Measurements from ENCODE around the gene SLC3A2. TPM values are rescaled to one million over a fixed set of nuclear protein-coding genes. Genes with fewer than 3 reads are reported as not detected.
A peak's percentile ranks its signal among the peaks of the same experiment; 100 is the strongest.

SLC3A2 gene
- total and polyA plus RNA-seq, 2 donors: 69.1 to 96.6 TPM

- Histone ChIP-seq H3K27ac (ENCODE audit: low read depth in 1 of 2, low read length in 1 of 2) (peak overlapping the region; percentile 14 to 62), H3K4me3 (ENCODE audit: low read length in 2 of 2) (no peak overlapping the region), H3K36me3 (ENCODE audit: control insufficient read depth in 2 of 2, insufficient read depth in 2 of 2, low read length in 1 of 2) (peaks cover 27 to 40% of the 10 kb centered on the region in 2 donors), H3K9me3 (ENCODE audit: control insufficient read depth in 2 of 2, insufficient read depth in 1 of 2, low read length in 1 of 2) (no peaks in the 10 kb centered on the region), H3K27me3 (ENCODE audit: control insufficient read depth in 2 of 2, insufficient read depth in 1 of 2, low read length in 1 of 2) (no peaks in the 10 kb centered on the region), H3K4me1 (ENCODE audit: control insufficient read depth in 2 of 2, insufficient read depth in 2 of 2, low read length in 2 of 2) (peaks cover 11 to 13% of the 10 kb centered on the region in 2 donors)
- no peak for DNase-seq (ENCODE audit: low read depth in 6 of 9, low spot score in 9 of 9)
- WGBS: 87% methylated on average over 15 of the region's 15 CpGs
Measured at GRCh38 chr11:62850911-62851806, 29.5 kb upstream of the SLC3A2 start.

DNA sequence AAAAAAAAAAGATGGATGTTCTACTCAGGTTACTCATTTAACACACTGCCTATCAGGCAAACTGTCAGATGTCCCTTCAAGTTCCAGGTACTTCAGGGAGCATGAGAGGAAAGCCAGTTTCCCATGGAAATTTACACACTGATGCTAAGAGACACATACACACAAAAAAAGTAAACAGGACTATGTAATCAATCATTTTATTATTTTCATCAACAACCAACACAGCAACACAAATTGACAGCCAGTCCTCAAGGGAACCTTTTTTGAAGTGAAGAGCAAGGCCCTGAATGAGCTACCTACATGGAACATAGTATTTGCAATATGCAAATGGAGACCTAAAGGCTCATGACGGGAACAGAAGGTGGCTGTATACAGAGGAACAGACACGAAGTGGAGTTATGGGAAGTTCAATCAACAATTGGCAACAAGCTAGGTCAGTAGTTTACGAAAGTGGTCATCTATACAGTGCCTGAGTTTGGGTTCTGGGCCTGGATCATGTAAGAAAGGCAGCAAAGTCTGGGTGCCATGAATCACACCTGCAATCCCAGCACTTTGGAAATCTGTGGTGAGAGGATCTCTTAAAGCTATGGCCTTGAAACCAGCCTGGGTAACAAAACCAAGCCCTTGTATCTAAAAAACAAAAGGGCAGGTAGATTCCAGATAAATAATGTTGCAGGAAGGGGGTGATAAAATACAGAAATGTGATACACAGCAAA lies 28.7 kb upstream of the SLC3A2 start:
- no peak overlapping the region for H3K27ac ChIP-seq (ENCODE audit: low read depth in 1 of 2, low read length in 1 of 2)

DNA sequence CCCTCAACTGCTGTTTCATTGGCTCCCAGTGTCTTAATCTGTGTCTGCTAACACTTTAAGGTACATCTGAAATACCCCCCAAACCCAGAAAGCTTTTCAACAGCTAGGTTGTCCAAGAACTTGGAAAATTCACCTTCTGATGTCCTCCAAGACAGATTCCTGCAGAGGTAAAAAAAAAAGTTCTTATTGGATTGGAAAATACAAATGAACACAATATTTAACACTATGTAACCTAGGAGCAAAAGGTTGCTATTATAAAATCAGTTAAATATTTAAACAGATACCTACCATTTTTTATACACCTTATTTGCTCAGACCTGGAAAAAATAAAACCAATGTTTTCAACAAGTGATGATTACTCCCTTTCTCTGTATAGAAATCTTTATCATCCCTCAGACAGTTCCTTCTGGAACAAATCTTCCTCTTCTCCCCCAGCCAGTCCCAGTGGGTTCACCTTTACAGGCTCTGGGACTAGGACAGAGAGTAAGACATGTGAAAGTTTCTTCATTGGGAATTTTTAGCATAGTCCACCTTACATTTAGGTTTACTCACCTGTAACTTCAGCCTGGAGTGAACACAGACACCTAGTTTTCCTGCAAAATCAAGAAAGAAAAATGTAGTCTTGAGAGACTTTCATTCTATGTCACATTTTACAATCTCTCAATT lies 28.0 kb upstream of the SLC3A2 start:
- H3K9me3 ChIP-seq (ENCODE audit: control insufficient read depth in 2 of 2, insufficient read depth in 1 of 2, low read length in 1 of 2): no peaks in the 10 kb centered on the region
- H3K27ac ChIP-seq (ENCODE audit: low read depth in 1 of 2, low read length in 1 of 2): peak overlapping the region in 1 of 2 donors; percentile 41
- H3K36me3 ChIP-seq (ENCODE audit: control insufficient read depth in 2 of 2, insufficient read depth in 2 of 2, low read length in 1 of 2): peaks cover 27 to 40% of the 10 kb centered on the region in 2 donors
- peak overlapping the region in 1 of 2 donors; percentile 55 for H3K4me3 ChIP-seq (ENCODE audit: low read length in 2 of 2)
- no peaks in the 10 kb centered on the region for H3K27me3 ChIP-seq (ENCODE audit: control insufficient read depth in 2 of 2, insufficient read depth in 1 of 2, low read length in 1 of 2)
- no peak for DNase-seq (ENCODE audit: low read depth in 6 of 9, low spot score in 9 of 9)
- peaks cover 16 to 27% of the 10 kb centered on the region in 2 donors for H3K4me1 ChIP-seq (ENCODE audit: control insufficient read depth in 2 of 2, insufficient read depth in 2 of 2, low read length in 2 of 2)

More for the DNA sequence above, 28.7 kb upstream of the SLC3A2 start:
- DNase-seq (ENCODE audit: low read depth in 6 of 9, low spot score in 9 of 9): no peak
- H3K4me3 ChIP-seq (ENCODE audit: low read length in 2 of 2): no peak overlapping the region
- H3K9me3 ChIP-seq (ENCODE audit: control insufficient read depth in 2 of 2, insufficient read depth in 1 of 2, low read length in 1 of 2): no peaks in the 10 kb centered on the region
- 86% methylated on average over 3 of the region's 3 CpGs for WGBS
- H3K4me1 ChIP-seq (ENCODE audit: control insufficient read depth in 2 of 2, insufficient read depth in 2 of 2, low read length in 2 of 2): peaks cover 14 to 20% of the 10 kb centered on the region in 2 donors
- peaks cover 27 to 40% of the 10 kb centered on the region in 2 donors for H3K36me3 ChIP-seq (ENCODE audit: control insufficient read depth in 2 of 2, insufficient read depth in 2 of 2, low read length in 1 of 2)
- no peaks in the 10 kb centered on the region for H3K27me3 ChIP-seq (ENCODE audit: control insufficient read depth in 2 of 2, insufficient read depth in 1 of 2, low read length in 1 of 2)

DNA sequence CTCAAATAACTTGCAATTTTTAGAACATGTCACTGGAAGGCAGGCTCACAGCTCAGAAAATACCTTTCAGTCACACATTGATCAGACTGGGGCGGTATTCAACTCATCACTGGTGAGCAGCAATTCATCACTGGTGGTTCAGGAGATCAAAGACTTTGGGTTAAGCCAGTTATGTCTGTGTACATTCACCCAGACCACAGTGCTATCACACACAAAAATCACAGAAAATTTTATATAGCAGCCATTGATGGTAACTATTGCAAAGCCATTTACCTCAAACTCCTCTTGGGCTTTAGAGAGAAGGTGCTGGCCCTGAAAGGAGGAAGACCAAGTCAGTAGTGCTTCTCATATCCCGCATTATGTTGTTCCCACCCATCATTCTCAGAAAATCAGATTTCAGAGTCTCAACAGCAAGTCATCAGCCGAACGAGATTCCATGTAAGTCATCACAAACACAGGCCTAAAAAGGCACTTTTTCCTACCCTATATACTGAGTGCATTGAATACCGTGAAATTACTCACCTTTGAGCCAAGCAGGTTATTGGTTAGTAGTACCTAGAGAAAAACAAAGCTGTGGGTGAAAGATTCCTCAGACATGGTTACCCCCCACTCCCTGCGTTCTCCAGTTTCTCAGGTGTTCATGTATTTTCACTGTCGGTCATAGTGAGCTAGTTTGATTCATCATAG lies 27.3 kb upstream of the SLC3A2 start:
- Histone ChIP-seq H3K27ac (ENCODE audit: low read depth in 1 of 2, low read length in 1 of 2) (peak overlapping the region in 1 of 2 donors; percentile 84), H3K4me1 (ENCODE audit: control insufficient read depth in 2 of 2, insufficient read depth in 2 of 2, low read length in 2 of 2) (peaks cover 17 to 30% of the 10 kb centered on the region in 2 donors), H3K36me3 (ENCODE audit: control insufficient read depth in 2 of 2, insufficient read depth in 2 of 2, low read length in 1 of 2) (peaks cover 27 to 40% of the 10 kb centered on the region in 2 donors), H3K4me3 (ENCODE audit: low read length in 2 of 2) (peak overlapping the region; percentile 55 to 91), H3K27me3 (ENCODE audit: control insufficient read depth in 2 of 2, insufficient read depth in 1 of 2, low read length in 1 of 2) (no peaks in the 10 kb centered on the region), H3K9me3 (ENCODE audit: control insufficient read depth in 2 of 2, insufficient read depth in 1 of 2, low read length in 1 of 2) (no peaks in the 10 kb centered on the region)
- no peak for DNase-seq (ENCODE audit: low read depth in 6 of 9, low spot score in 9 of 9)
- 65% methylated on average over 7 of the region's 7 CpGs for WGBS

GRCh38 chr11:62854013-62854824 lies 26.5 kb upstream of the SLC3A2 start:
- Histone ChIP-seq H3K36me3 (ENCODE audit: control insufficient read depth in 2 of 2, insufficient read depth in 2 of 2, low read length in 1 of 2) (peaks cover 27 to 40% of the 10 kb centered on the region in 2 donors), H3K4me3 (ENCODE audit: low read length in 2 of 2) (peak overlapping the region; percentile 55 to 91), H3K27me3 (ENCODE audit: control insufficient read depth in 2 of 2, insufficient read depth in 1 of 2, low read length in 1 of 2) (no peaks in the 10 kb centered on the region), H3K27ac (ENCODE audit: low read depth in 1 of 2, low read length in 1 of 2) (peak overlapping the region in 1 of 2 donors; percentile 84), H3K9me3 (ENCODE audit: control insufficient read depth in 2 of 2, insufficient read depth in 1 of 2, low read length in 1 of 2) (no peaks in the 10 kb centered on the region), H3K4me1 (ENCODE audit: control insufficient read depth in 2 of 2, insufficient read depth in 2 of 2, low read length in 2 of 2) (peaks cover 17 to 30% of the 10 kb centered on the region in 2 donors)
- no peak for DNase-seq (ENCODE audit: low read depth in 6 of 9, low spot score in 9 of 9)
- 11% methylated on average over 8 of the region's 8 CpGs for WGBS

DNA sequence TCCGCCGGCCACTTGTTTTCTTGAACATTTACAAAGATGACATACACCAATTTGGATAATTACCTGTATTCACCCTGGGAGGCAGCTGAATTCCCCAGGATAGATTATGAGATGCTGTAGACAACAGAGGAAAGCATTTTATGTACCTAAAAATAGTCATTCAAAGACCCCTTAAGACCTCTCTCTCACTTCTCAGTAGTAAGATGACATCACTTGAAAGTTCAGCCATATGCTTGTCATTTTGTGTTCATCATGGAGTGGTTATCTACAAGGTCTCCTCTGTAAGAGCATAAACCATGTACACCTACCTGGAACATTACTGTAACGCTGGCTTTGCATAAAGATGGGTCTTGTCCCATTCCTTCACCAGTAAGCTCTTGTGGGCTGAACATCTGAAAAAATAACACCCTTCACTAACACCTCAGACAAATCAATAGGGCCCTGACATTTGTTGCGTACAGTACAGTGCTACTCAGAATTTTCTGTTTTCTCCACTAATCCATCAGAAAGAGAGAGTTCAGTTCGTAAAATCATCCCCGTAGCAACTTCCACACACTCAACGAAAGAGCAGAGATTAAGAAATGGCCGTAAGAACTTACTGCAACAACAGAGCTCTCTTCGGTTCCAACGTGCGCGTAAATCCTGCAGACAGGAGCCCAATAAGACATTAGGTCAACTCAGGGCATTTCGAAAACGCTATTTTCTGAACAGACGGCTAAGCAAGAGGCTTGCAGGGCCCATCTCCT lies 25.7 kb upstream of the SLC3A2 start:
- Histone ChIP-seq H3K27ac (ENCODE audit: low read depth in 1 of 2, low read length in 1 of 2) (peak overlapping the region; percentile 84 to 93), H3K9me3 (ENCODE audit: control insufficient read depth in 2 of 2, insufficient read depth in 1 of 2, low read length in 1 of 2) (no peaks in the 10 kb centered on the region), H3K36me3 (ENCODE audit: control insufficient read depth in 2 of 2, insufficient read depth in 2 of 2, low read length in 1 of 2) (peaks cover 25 to 40% of the 10 kb centered on the region in 2 donors), H3K4me1 (ENCODE audit: control insufficient read depth in 2 of 2, insufficient read depth in 2 of 2, low read length in 2 of 2) (peaks cover 17 to 30% of the 10 kb centered on the region in 2 donors), H3K4me3 (ENCODE audit: low read length in 2 of 2) (peak overlapping the region; percentile 55 to 91), H3K27me3 (ENCODE audit: control insufficient read depth in 2 of 2, insufficient read depth in 1 of 2, low read length in 1 of 2) (no peaks in the 10 kb centered on the region)
- under 1% methylated on average over 15 of the region's 15 CpGs for WGBS
- peak in 4 of 9 donors; percentile 19 to 43 (median 32) for DNase-seq (ENCODE audit: low read depth in 6 of 9, low spot score in 9 of 9)

DNA sequence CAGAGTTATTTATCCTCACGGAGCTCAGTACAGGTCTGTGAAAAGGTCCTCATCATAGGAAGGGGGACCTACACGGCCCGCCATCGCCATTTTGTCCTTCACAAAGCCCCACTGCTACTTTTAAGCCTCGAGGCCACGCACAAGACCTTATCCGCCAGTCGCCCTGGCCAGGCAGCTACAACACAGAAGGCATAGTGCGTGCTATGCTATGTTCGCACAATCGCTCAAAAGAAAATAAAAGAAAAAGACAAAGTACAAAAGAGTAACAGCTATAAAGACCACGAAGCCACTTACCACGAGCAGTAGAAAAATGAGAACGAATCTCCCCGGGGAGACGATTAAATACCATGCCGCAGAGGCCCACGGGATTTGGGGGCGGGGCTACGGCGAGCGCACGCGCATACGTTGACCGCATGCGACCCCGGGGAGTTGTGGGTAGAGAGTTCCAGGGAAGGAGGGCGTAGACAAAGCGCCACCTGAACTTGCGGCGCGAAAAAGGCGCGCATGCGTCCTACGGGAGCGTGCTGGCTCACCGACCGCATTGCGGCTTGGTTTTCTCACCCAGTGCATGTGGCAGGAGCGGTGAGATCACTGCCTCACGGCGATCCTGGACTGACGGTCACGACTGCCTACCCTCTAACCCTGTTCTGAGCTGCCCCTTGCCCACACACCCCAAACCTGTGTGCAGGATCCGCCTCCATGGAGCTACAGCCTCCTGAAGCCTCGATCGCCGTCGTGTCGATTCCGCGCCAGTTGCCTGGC lies 24.9 kb upstream of the SLC3A2 start:
- Histone ChIP-seq H3K36me3 (ENCODE audit: control insufficient read depth in 2 of 2, insufficient read depth in 2 of 2, low read length in 1 of 2) (peaks cover 24 to 40% of the 10 kb centered on the region in 2 donors), H3K27ac (ENCODE audit: low read depth in 1 of 2, low read length in 1 of 2) (peak overlapping the region; percentile 84 to 93), H3K9me3 (ENCODE audit: control insufficient read depth in 2 of 2, insufficient read depth in 1 of 2, low read length in 1 of 2) (no peaks in the 10 kb centered on the region), H3K4me1 (ENCODE audit: control insufficient read depth in 2 of 2, insufficient read depth in 2 of 2, low read length in 2 of 2) (peaks cover 17 to 30% of the 10 kb centered on the region in 2 donors), H3K4me3 (ENCODE audit: low read length in 2 of 2) (peak overlapping the region; percentile 55 to 91), H3K27me3 (ENCODE audit: control insufficient read depth in 2 of 2, insufficient read depth in 1 of 2, low read length in 1 of 2) (no peaks in the 10 kb centered on the region)
- WGBS: under 1% methylated on average over 54 of the region's 54 CpGs
- DNase-seq (ENCODE audit: low read depth in 6 of 9, low spot score in 9 of 9): peak; percentile 94 to 99 (median 96)

Data from thymus (tissue), 11 donors.